HG03097 (cell line): ENCODE data around the gene TRMT61B.

Source experiments
- ATAC-seq: cut with Tn5 transposase; IDR thresholded peaks from one replicate; pipeline ENCODE4 v1.9.1; 2021; ENCODE audit not compliant: unreplicated experiment, low FRiP score

TRMT61B gene

GRCh38 chr2:28870146-28870891, at the start of gene TRMT61B:
Gene TRMT61B, minus strand, starts transcription at chr2:28870309. Its CDS starts 32 bp downstream, at chr2:28870277.
- ATAC-seq = peak; percentile 93

- ATAC-seq = no peak
These were observed 45.8 kb upstream of the TRMT61B start for GRCh38 chr2:28915939-28916338.

- no peak for ATAC-seq
These were observed 39.7 kb upstream of the TRMT61B start for GRCh38 chr2:28909655-28910353.

GRCh38 chr2:28908172-28908571, 38.1 kb upstream of the TRMT61B start:
- ATAC-seq = no peak

- no peak for ATAC-seq
These were observed 36.7 kb upstream of the TRMT61B start for GRCh38 chr2:28906821-28907220.

- ATAC-seq = no peak
These were observed 36.3 kb upstream of the TRMT61B start for GRCh38 chr2:28906376-28906775.

- ATAC-seq = no peak
These were observed 35.4 kb upstream of the TRMT61B start for GRCh38 chr2:28905533-28905932.

- ATAC-seq = no peak
These were observed 34.8 kb upstream of the TRMT61B start for GRCh38 chr2:28904802-28905457.

GRCh38 chr2:28904295-28904694, 34.2 kb upstream of the TRMT61B start:
- no peak for ATAC-seq

GRCh38 chr2:28902584-28902983, 32.5 kb upstream of the TRMT61B start:
- no peak for ATAC-seq

GRCh38 chr2:28901841-28902240, 31.7 kb upstream of the TRMT61B start:
- ATAC-seq = no peak

- ATAC-seq = no peak
These were observed 31.1 kb upstream of the TRMT61B start for GRCh38 chr2:28901202-28901601.

GRCh38 chr2:28898048-28898447, 27.9 kb upstream of the TRMT61B start:
- ATAC-seq = no peak

GRCh38 chr2:28896906-28897305, 26.8 kb upstream of the TRMT61B start:
- ATAC-seq = no peak

GRCh38 chr2:28895189-28895893, 25.2 kb upstream of the TRMT61B start:
- peak; percentile 20 for ATAC-seq

- ATAC-seq = peak; percentile 85
These were observed 24.5 kb upstream of the TRMT61B start, which contains the start of gene WDR43 for GRCh38 chr2:28894470-28895188. Gene WDR43, plus strand, starts transcription at chr2:28894667. Its CDS starts 32 bp downstream, at chr2:28894699.

- no peak for ATAC-seq
These were observed 23.4 kb upstream of the TRMT61B start for GRCh38 chr2:28893488-28893887.

GRCh38 chr2:28880193-28880592, 10.1 kb upstream of the TRMT61B start:
- no peak for ATAC-seq

GRCh38 chr2:28871620-28872019, 1.5 kb upstream of the TRMT61B start:
- ATAC-seq = no peak

GRCh38 chr2:28869494-28870145, 489 bp downstream of the TRMT61B start:
- ATAC-seq = peak; percentile 22
